Subcutaneous abdominal adipose tissue (tissue), 5 donors: ENCODE measurements around the gene KRTAP3-3.
"Not testable (repeated sequence)": the region's sequence is repeated elsewhere in the genome, so short reads cannot be mapped to it uniquely, and the experiment has no call there.

Experiments
- H3K27ac ChIP-seq: one replicate; pipeline ENCODE4 v1.7.0; 2013; ENCODE audit warnings: low read depth, mild to moderate bottlenecking, inconsistent platforms, low read length, moderate library complexity
- H3K27me3 ChIP-seq, 5 donors: one replicate each; pipeline ENCODE4 v1.7.0; 2013; ENCODE audit warnings: low read length in 5 of 5, inconsistent platforms in 1 of 5; ENCODE audit not compliant: control insufficient read depth in 5 of 5, insufficient read depth in 4 of 5
- H3K36me3 ChIP-seq, 5 donors: one replicate each; pipeline ENCODE4 v1.7.0; 2013; ENCODE audit warnings: low read length in 5 of 5; ENCODE audit not compliant: control insufficient read depth in 5 of 5, insufficient read depth in 5 of 5
- H3K4me1 ChIP-seq, 5 donors: one replicate each; pipeline ENCODE4 v1.7.0; 2013; ENCODE audit warnings: low read length in 5 of 5, mild to moderate bottlenecking in 3 of 5, moderate library complexity in 1 of 5; ENCODE audit not compliant: control insufficient read depth in 5 of 5, insufficient read depth in 5 of 5
- H3K4me3 ChIP-seq, 5 donors: one replicate each; pipeline ENCODE4 v1.7.0; 2013; ENCODE audit warnings: low read length in 5 of 5, low read depth in 1 of 5
- H3K9ac ChIP-seq, 5 donors: one replicate each; pipeline ENCODE4 v1.7.0; 2013; ENCODE audit warnings: low read length in 5 of 5, mild to moderate bottlenecking in 4 of 5, moderate library complexity in 3 of 5
- H3K9me3 ChIP-seq, 5 donors: one replicate each; pipeline ENCODE4 v1.7.0; 2013; ENCODE audit warnings: low read length in 5 of 5; ENCODE audit not compliant: control insufficient read depth in 5 of 5
- donor health status: healthy.
- donor health status: healthy.
- donor health status: healthy.
- donor health status: healthy.
- donor health status: healthy.

Gene KRTAP3-3

DNA sequence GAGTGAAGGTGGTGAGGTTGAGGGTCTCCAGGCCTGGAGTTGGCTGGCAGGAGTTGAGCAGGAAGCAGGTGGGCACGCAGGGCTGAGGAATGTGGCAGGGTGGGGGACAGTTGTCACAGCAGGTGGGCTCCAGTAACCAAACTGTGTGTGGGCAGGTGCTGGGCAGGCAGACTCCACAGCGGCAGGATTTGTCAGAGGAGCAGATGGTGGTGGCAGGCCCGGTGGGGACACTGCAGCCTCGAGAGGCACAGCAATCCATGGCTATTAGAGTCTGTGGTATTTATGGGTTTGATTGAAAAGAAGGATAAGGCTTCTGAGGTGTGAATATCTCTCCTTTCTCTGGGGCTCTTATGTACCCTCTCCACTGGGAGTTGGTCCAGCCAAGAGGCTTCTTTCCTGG, at the start of gene KRTAP3-3:
KRTAP3-3 (minus strand) TSS at position 326 of the 400 bp plus-strand sequence; CDS start at position 259, 67 bp downstream.
- Histone ChIP-seq H3K4me3 (no peak within 1 kb of the TSS), H3K27me3 (peaks cover 0 to 10% (median 4%) of the 10 kb centered on the region in 5 donors), H3K27ac (no peak within 1 kb of the TSS), H3K4me1 (no peaks in the 10 kb centered on the region), H3K9ac (no peak within 1 kb of the TSS), H3K9me3 (peaks cover 0 to 4% (median 2%) of the 10 kb centered on the region in 5 donors), H3K36me3 (no peaks in the 10 kb centered on the region)

DNA sequence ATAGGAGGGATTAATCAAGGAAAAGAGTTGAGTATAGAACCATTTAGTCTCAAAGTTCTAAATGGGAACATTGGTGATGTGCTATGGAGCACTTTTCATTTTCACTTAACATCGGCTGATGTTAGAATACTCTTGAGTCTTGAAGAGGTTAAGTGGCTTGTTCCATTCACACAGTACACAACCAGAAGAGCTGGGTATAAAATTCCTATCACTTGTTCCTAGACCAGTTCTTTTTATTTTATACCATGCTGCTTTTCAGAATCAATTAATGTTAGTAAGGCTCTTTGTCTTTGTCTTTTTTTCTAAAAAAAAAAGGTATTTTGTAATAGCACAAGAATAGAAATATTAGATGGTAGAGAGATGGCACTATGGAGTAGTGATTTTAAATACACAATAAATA, 49.0 kb upstream of the KRTAP3-3 start:
- H3K27ac ChIP-seq: no peak overlapping the region

DNA sequence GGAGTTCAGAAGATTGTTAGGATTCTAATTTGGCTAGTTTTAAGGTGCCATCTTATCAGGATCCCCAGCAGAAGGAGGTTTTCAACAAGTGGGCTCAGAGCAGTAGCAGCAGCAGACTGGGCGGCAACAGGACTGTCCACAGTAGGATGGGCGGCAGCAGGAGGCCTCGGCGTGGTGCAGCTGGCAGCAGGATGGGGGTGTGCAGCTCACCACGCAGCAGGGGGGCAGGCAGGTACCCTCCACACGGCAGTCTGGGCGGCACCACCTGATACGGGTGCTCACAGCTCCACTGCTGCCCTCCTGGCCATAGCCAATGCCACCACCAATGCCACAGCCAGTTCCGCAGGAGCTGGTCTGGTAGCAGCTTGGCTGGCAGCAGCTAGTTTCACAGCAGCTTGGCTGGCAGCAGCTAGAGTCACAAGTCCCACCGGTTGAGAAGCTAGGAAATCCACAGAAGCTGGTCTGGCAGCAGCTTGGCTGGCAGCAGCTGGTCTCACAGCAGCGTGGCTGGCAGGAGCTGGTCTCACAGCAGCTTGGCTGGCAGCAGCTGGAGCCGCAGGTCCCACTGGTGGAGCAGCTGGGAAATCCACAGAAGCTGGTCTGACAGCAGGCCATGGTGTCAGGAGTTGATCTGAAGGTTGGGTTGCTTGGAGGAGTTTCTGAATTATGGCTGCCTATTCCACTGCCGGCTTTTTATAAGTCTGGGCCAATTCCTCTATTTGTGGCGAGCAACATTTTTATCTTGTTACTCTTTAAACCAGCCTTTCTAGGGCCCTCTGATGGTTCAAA, 47.0 kb upstream of the KRTAP3-3 start, which contains the start of gene KRTAP1-1:
KRTAP1-1 (minus strand) TSS at position 668 of the 789 bp plus-strand sequence; CDS start at position 615, 53 bp downstream.
- H3K27ac ChIP-seq, H3K9ac ChIP-seq, H3K4me3 ChIP-seq, H3K27me3 ChIP-seq, H3K4me1 ChIP-seq, H3K36me3 ChIP-seq, H3K9me3 ChIP-seq: not testable (repeated sequence)

More for the DNA sequence above, 49.0 kb upstream of the KRTAP3-3 start:
- Histone ChIP-seq H3K4me1 (no peaks in the 10 kb centered on the region), H3K36me3 (no peaks in the 10 kb centered on the region), H3K9ac (no peak overlapping the region), H3K9me3 (peaks cover 0 to 2% (median 0%) of the 10 kb centered on the region in 5 donors), H3K27me3 (peaks cover 0 to 5% (median 0%) of the 10 kb centered on the region in 5 donors), H3K4me3 (no peak overlapping the region)

DNA sequence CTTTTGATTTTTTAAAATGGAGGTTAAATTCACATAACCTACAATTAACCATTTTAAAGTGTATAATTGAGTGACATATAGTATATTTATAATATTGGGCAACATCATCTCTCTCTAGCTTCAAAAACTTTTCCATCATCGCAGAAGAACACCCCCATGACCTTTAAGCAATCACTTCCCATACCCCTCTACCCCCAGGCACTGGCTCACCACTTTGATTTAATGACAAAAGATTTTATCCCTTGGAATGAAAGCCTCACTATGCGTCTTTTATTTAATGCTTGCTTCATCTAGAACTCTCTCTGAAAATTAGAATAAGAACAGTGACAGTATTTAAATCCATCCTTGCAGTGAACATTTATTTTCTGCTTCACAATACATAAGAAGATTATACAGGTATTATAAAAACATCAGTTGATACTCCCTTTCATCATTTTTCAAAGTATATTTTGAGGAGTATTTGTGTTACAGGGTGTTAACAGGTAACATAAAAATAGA, 43.9 kb upstream of the KRTAP3-3 start:
- Histone ChIP-seq H3K9ac (no peak overlapping the region), H3K27ac (no peak overlapping the region), H3K4me3 (no peak overlapping the region), H3K9me3 (no peaks in the 10 kb centered on the region), H3K27me3 (peaks cover 0 to 3% (median 0%) of the 10 kb centered on the region in 5 donors), H3K4me1 (no peaks in the 10 kb centered on the region), H3K36me3 (no peaks in the 10 kb centered on the region)

DNA sequence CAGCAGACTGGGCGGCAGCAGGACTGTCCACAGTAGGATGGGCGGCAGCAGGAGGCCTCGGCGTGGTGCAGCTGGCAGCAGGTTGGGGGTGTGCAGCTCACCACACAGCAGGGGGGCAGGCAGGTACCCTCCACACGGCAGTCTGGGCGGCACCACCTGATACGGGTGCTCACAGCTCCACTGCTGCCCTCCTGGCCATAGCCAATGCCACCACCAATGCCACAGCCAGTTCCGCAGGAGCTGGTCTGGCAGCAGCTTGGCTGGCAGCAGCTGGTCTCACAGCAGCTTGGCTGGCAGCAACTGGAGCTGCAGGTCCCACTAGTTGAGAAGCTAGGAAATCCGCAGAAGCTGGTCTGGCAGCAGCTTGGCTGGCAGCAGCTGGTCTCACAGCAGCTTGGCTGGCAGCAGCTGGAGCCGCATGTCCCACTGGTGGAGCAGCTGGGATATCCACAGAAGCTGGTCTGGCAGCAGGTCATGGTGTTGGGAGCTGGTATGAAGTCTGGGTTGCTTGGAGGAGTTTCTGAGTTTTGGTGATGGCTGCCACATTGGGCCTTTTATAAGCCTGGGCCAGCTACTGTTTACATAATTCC, 40.5 kb upstream of the KRTAP3-3 start, which contains the start of gene KRTAP1-3:
KRTAP1-3 (minus strand) TSS at position 529 of the 590 bp plus-strand sequence; CDS start at position 476, 53 bp downstream.
- not testable (repeated sequence) for H3K27ac ChIP-seq, H3K4me3 ChIP-seq, H3K36me3 ChIP-seq, H3K4me1 ChIP-seq, H3K9me3 ChIP-seq, H3K9ac ChIP-seq, H3K27me3 ChIP-seq

DNA sequence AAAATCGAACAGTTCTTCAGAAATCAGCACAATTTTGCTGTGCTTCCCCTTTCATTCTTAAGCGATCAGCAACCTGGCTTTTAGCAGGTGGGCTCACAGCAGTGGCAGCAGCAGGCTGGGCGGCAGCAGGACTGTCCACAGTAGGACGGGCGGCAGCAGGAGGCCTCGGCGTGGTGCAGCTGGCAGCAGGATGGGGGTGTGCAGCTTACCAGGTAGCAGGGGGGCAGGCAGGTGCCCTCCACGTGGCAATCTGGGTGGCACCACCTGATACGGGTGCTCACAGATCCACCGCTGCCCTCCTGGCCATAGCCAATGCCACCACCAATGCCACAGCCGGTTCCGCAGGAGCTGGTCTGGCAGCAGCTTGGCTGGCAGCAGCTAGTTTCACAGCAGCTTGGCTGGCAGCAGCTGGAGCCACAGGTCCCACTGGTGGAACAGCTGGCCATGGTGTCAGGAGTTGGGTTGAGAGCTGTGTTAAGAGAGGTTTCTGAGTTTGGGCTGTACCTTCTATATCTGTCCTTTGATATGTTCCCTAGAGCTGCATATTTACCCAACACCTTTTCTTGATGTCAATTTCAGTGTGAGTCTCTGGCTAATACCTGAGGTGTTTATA, 35.8 kb upstream of the KRTAP3-3 start, which contains the start of gene KRTAP1-4:
KRTAP1-4 (minus strand) TSS at position 563 of the 613 bp plus-strand sequence; CDS start at position 446, 117 bp downstream.
- H3K27ac ChIP-seq: no peak within 1 kb of the TSS
- H3K27me3 ChIP-seq: peaks cover 0 to 8% (median 0%) of the 10 kb centered on the region in 5 donors
- H3K9me3 ChIP-seq: no peaks in the 10 kb centered on the region

DNA sequence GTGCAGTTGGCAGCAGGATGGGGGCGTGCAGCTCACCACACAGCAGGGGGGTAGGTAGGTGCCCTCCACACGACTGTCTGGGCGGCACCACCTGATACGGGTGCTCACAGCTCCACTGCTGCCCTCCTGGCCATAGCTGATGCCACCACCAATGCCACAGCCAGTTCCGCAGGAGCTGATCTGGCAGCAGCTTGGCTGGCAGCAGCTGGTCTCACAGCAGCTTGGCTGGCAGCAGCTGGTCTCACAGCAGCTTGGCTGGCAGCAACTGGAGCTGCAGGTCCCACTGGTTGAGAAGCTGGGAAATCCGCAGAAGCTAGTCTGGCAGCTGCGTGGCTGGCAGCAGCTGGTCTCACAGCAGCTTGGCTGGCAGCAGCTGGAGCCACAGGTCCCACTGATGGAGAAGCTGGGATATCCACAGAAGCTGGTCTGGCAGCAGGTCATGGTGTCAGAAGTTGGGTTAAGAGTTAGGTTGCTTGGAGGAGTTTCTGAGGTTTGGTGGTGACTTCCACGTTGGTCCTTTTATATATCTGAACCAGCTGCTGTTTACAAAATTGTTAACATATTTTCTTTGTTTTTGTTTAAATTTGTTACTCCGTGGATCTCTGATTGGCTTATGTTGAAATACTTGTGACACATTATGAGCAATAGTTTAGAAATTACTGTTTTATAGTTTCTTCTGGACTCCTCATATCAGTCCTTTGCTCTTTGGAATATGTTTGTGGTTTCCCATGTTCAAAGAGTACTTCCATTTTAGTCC, 32.9 kb upstream of the KRTAP3-3 start, which contains the start of gene KRTAP1-5:
KRTAP1-5 (minus strand) TSS at position 494 of the 757 bp plus-strand sequence; CDS start at position 441, 53 bp downstream.
- H3K9me3 ChIP-seq: peaks cover 0 to under 1% (median 0%) of the 10 kb centered on the region in 5 donors
- H3K36me3 ChIP-seq: no peaks in the 10 kb centered on the region
- H3K4me1 ChIP-seq: no peaks in the 10 kb centered on the region
- H3K9ac ChIP-seq: no peak within 1 kb of the TSS
- H3K27me3 ChIP-seq: peaks cover 0 to 8% (median 0%) of the 10 kb centered on the region in 5 donors
- no peak within 1 kb of the TSS for H3K27ac ChIP-seq
- H3K4me3 ChIP-seq: no peak within 1 kb of the TSS

More for the DNA sequence above, 35.8 kb upstream of the KRTAP3-3 start, which contains the start of gene KRTAP1-4:
- Histone ChIP-seq H3K4me3 (no peak within 1 kb of the TSS), H3K4me1 (no peaks in the 10 kb centered on the region), H3K36me3 (no peaks in the 10 kb centered on the region), H3K9ac (no peak within 1 kb of the TSS)

DNA sequence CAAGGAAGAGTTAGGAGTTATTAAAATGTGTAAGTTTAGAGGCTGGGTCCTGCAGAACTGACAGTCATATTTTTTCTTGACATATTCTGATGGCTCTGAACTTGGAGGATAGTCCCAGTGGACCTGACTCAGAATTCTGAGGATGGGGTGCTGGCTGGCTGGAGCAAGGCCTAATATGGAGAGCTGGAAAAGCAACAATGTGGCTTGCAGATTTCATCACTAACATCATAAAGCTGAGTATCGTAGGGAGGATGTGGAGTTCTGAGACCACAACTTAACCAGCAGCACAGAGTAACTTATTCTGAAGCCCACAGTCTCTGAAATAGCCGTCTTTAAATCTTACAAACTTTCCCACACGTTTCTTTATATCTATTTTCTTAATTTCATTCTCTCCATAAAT, 30.7 kb upstream of the KRTAP3-3 start:
- no peaks in the 10 kb centered on the region for H3K4me1 ChIP-seq
- H3K36me3 ChIP-seq: no peaks in the 10 kb centered on the region
- H3K4me3 ChIP-seq: no peak overlapping the region
- H3K27ac ChIP-seq: no peak overlapping the region
- peaks cover 0 to 5% (median 0%) of the 10 kb centered on the region in 5 donors for H3K27me3 ChIP-seq
- H3K9me3 ChIP-seq: peaks cover 0 to 6% (median 0%) of the 10 kb centered on the region in 5 donors
- no peak overlapping the region for H3K9ac ChIP-seq

DNA sequence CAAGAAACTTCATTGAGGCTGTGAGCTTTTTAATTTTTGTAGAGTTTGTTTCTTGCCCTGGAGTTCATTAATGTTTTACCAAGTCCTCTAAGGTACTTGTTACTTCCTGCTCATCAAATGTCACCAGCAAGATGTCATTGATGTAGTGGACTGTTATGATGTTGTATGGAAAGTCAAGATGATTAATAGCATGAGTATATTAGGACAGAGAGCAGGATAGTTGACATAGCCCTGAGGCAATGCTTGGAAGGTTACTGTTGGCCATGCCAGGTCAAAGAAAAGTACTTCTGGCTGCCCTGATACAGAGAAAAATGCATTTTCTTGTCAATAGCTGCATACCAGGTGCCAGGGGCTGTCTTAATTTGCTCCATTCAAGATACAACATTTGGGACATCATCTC, 26.4 kb upstream of the KRTAP3-3 start:
- H3K36me3 ChIP-seq: no peaks in the 10 kb centered on the region

More for the DNA sequence above, 26.4 kb upstream of the KRTAP3-3 start:
- Histone ChIP-seq H3K4me1 (no peaks in the 10 kb centered on the region), H3K27me3 (no peaks in the 10 kb centered on the region), H3K27ac (no peak overlapping the region), H3K9ac (no peak overlapping the region), H3K9me3 (peaks cover 0 to 6% (median 0%) of the 10 kb centered on the region in 5 donors), H3K4me3 (no peak overlapping the region)
